Fibroblast of lung (primary cell): ENCODE data around the gene KIAA0232. TPM values are rescaled to one million over a fixed set of nuclear protein-coding genes. Genes with fewer than 3 reads are reported as not detected.

Source experiments
- DNase-seq, 2 donors: peaks; one replicate each; pipeline versions ENCODE4 v3.0.0 to v3.0.0-alpha.2; 2010; ENCODE audit warnings: low read depth in 2 of 2
- H2AFZ ChIP-seq: 2 replicates; pipeline ENCODE4 v1.5.1; 2012; ENCODE audit warnings: low read length, control low read depth, inconsistent platforms
- H3K27ac ChIP-seq: 2 replicates; pipeline ENCODE4 v1.5.1; 2011; ENCODE audit warnings: low read length, control low read depth; ENCODE audit not compliant: insufficient read depth
- H3K27me3 ChIP-seq: 2 replicates; pipeline ENCODE4 v1.5.1; 2011; ENCODE audit warnings: mild to moderate bottlenecking, low read length; ENCODE audit not compliant: control insufficient read depth, insufficient read depth
- H3K36me3 ChIP-seq: 2 replicates; pipeline ENCODE4 v1.5.1; 2011; ENCODE audit warnings: low read length; ENCODE audit not compliant: control insufficient read depth, insufficient read depth
- H3K4me1 ChIP-seq: 2 replicates; pipeline ENCODE4 v1.5.1; 2011; ENCODE audit warnings: low read length; ENCODE audit not compliant: control insufficient read depth, insufficient read depth; ENCODE audit errors: extremely low read depth
- H3K4me2 ChIP-seq: 2 replicates; pipeline ENCODE4 v1.5.1; 2011; ENCODE audit warnings: low read length, control low read depth; ENCODE audit not compliant: insufficient read depth; ENCODE audit errors: extremely low read depth
- H3K4me3 ChIP-seq, 4 experiments: fragments of 200-600 bp in 1 of 4; sonication (generic) in 1 of 4; replicated peaks in 1 of 4; 2 replicates each; pipeline ENCODE4 v1.5.1; 2011 to 2016; ENCODE audit warnings: low read length in 4 of 4, low read depth in 3 of 4, mild to moderate bottlenecking in 3 of 4, control low read depth in 2 of 4, inconsistent platforms in 1 of 4, mixed read lengths in 1 of 4; ENCODE audit not compliant: insufficient read depth in 1 of 4; ENCODE audit errors: control extremely low read depth in 1 of 4
- H3K79me2 ChIP-seq: 2 replicates; pipeline ENCODE4 v1.5.1; 2012; ENCODE audit warnings: mild to moderate bottlenecking, low read length, inconsistent platforms; ENCODE audit not compliant: control insufficient read depth, insufficient read depth
- H3K9ac ChIP-seq: 2 replicates; pipeline ENCODE4 v1.5.1; 2011; ENCODE audit warnings: mild to moderate bottlenecking, low read length, control low read depth; ENCODE audit not compliant: insufficient read depth
- H3K9me3 ChIP-seq: 2 replicates; pipeline ENCODE4 v1.5.1; 2012; ENCODE audit warnings: low read depth, low read length; ENCODE audit not compliant: control insufficient read depth, insufficient read depth
- H4K20me1 ChIP-seq: 2 replicates; pipeline ENCODE4 v1.5.1; 2011; ENCODE audit warnings: low read length; ENCODE audit not compliant: control insufficient read depth, insufficient read depth; ENCODE audit errors: extremely low read depth
- CTCF ChIP-seq, 2 donors: IDR thresholded peaks in 1 of 2; conservative IDR thresholded peaks in 1 of 2; 1 replicate in 1 of 2; 2 replicates in 1 of 2; pipeline ENCODE4 v1.5.1; 2011 to 2012; ENCODE audit warnings: low read length in 2 of 2, control low read depth in 1 of 2, inconsistent platforms in 1 of 2, low read depth in 1 of 2, mild to moderate bottlenecking in 1 of 2
- EZH2 ChIP-seq: IDR thresholded peaks from 2 replicates; pipeline ENCODE4 v1.5.1; 2012; ENCODE audit warnings: low read length, control low read depth, mild to moderate bottlenecking; ENCODE audit errors: missing control alignments
- polyA plus RNA-seq, 2 donors: library from polyadenylated mRNA; depleted of rRNA in 1 of 2; stranded (reverse) in 1 of 2; unstranded in 1 of 2; fragments of >200 nt; gene quantifications; 2 replicates each; pipeline ENCODE4 v1.2.1, GENCODE V29; 2011 to 2012; ENCODE audit warnings: missing spikeins in 1 of 2
- total RNA-seq: library from RNA; depleted of rRNA; stranded (reverse); fragments of >200 nt; gene quantifications from 2 replicates; pipeline ENCODE4 v1.2.1, GENCODE V29; 2014

The KIAA0232 gene
- total and polyA plus RNA-seq, 2 donors (not counting 1 experiment from before 2014, with no cell fraction given) = 18.0 to 18.8 TPM

- Histone ChIP-seq H3K4me2 (no peak overlapping the region), H3K27ac (no peak overlapping the region), H3K4me1 (no peaks in the 10 kb centered on the region), H3K79me2 (no peaks in the 10 kb centered on the region), H4K20me1 (no peaks in the 10 kb centered on the region), H3K9me3 (no peaks in the 10 kb centered on the region), H3K36me3 (no peaks in the 10 kb centered on the region), H3K27me3 (peaks cover 7% of the 10 kb centered on the region), H3K4me3 (no peak overlapping the region), H2AFZ (no peak overlapping the region), H3K9ac (no peak overlapping the region)
- TF ChIP-seq EZH2 (no peak), CTCF (conservative IDR thresholded peaks at IDR 0.05 in 1 of 2, IDR thresholded peaks at IDR 0.05 in 1 of 2; ENCODE audit: low read depth in 1 of 2, low read length in 2 of 2) (no peak)
- DNase-seq = no peak
Observed at GRCh38 chr4:6777636-6778281, 4.8 kb upstream of the KIAA0232 start.

- no peak overlapping the region for H3K27ac ChIP-seq
- no peak for TF ChIP-seq CTCF (conservative IDR thresholded peaks at IDR 0.05 in 1 of 2, IDR thresholded peaks at IDR 0.05 in 1 of 2; ENCODE audit: low read depth in 1 of 2, low read length in 2 of 2)
- TF ChIP-seq EZH2 = no peak
- H3K4me3 ChIP-seq = no peak overlapping the region
- H4K20me1 ChIP-seq = no peaks in the 10 kb centered on the region
- no peak for DNase-seq
- no peaks in the 10 kb centered on the region for H3K4me1 ChIP-seq
- H3K27me3 ChIP-seq = peaks cover 7% of the 10 kb centered on the region
- no peak overlapping the region for H3K4me2 ChIP-seq
- H3K9me3 ChIP-seq = no peaks in the 10 kb centered on the region
- H3K36me3 ChIP-seq = no peaks in the 10 kb centered on the region
- H3K79me2 ChIP-seq = peaks cover 2% of the 10 kb centered on the region
- no peak overlapping the region for H2AFZ ChIP-seq
- no peak overlapping the region for H3K9ac ChIP-seq
Observed at GRCh38 chr4:6778435-6778834, 4.1 kb upstream of the KIAA0232 start.

- H3K27ac ChIP-seq = no peak overlapping the region
- H4K20me1 ChIP-seq = no peaks in the 10 kb centered on the region
- H3K4me2 ChIP-seq = no peak overlapping the region
- no peaks in the 10 kb centered on the region for H3K9me3 ChIP-seq
- H3K27me3 ChIP-seq = peaks cover 3% of the 10 kb centered on the region
- H3K9ac ChIP-seq = no peak overlapping the region
- peak; percentile 31 to 59 for DNase-seq
- H3K4me3 ChIP-seq = no peak overlapping the region
- peaks cover 16% of the 10 kb centered on the region for H3K79me2 ChIP-seq
- no peak overlapping the region for H2AFZ ChIP-seq
- TF ChIP-seq CTCF (conservative IDR thresholded peaks at IDR 0.05 in 1 of 2, IDR thresholded peaks at IDR 0.05 in 1 of 2; ENCODE audit: low read depth in 1 of 2, low read length in 2 of 2) (no peak), EZH2 (no peak)
- H3K36me3 ChIP-seq = no peaks in the 10 kb centered on the region
- no peaks in the 10 kb centered on the region for H3K4me1 ChIP-seq
Observed at GRCh38 chr4:6779667-6780565, 2.6 kb upstream of the KIAA0232 start.
